HG03064 (cell line): ENCODE data around the gene RALGPS1.

Experiments
- ATAC-seq: cut with Tn5 transposase; IDR thresholded peaks from one replicate; pipeline ENCODE4 v1.9.1; 2021; ENCODE audit warnings: low read depth; ENCODE audit not compliant: unreplicated experiment

The RALGPS1 gene

DNA sequence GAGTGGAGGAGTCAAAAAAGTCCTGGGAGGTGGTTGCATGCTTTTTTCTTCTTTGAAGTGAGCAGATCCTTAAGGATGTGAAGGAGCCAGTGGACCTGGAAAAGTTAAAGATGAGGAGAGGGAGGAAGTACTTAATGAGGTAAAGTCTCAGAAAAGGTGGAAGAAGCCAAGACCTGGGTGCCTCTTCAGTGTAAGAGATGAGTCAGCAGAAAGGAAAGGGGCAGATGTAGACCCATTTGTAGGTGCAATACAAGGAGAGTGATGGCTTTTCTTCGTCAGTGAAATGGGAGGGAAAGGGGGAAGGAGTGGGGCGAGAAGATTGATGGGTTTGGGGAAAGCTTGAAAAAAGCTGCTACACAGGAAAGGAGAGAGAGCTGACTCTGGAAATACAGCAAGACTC lies 124.9 kb downstream of the RALGPS1 start:
- ATAC-seq: no peak

DNA sequence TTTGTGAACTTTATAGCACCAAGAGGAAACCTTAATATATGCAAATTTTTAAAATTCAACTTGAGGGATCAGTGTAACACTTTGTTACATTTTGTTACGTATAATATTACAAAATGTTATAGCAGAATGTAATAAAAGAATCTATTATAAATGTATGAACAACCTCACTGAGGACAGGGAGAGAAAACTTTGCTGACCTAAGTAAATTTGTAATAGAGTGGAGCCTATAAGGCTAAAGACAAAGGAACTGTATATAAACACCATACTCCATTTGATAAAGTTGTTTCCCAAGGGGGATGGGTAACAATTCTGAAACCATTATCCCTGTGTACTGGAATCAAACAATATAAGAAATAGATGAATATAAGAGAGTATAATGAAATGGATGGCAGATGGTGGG lies 130.6 kb downstream of the RALGPS1 start:
- no peak for ATAC-seq

DNA sequence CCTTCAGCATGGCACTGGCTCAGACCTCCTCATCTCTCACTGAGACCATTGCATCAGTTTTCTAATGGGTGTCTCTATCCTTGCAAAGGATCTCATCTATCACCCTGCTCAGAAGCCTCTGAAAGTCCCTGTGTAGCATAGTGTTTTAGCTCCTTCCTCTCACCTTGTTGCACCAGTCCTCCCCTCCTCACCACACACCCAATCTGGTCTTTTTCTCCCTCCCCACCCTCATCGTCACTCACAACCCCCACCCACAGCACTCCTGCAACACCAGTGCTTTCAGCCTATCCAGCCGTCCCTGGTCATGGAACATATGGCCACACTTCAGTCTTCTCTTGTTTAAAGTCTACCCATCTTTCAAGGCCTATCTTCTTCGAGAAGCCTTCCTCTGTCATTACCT lies 133.4 kb downstream of the RALGPS1 start:
- ATAC-seq: no peak

DNA sequence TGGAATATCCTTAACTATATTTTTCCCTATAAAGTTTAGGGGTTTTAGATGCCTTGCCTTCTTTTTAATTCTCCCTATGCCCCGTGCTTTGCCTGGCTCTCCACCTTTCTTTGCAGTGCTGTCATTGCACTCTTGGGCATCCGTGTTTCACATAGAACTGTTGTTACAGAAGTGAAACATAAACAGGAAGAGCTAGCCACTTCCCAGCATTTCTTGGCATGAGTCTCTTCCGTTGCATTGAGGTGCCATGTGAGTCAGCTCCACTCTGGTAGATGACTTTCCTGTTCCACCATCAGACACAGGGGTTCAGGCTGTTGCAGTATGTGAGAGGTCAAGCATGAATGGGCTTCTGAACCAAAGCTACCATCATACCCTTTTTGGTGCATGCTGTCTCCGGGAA lies 134.5 kb downstream of the RALGPS1 start:
- no peak for ATAC-seq

DNA sequence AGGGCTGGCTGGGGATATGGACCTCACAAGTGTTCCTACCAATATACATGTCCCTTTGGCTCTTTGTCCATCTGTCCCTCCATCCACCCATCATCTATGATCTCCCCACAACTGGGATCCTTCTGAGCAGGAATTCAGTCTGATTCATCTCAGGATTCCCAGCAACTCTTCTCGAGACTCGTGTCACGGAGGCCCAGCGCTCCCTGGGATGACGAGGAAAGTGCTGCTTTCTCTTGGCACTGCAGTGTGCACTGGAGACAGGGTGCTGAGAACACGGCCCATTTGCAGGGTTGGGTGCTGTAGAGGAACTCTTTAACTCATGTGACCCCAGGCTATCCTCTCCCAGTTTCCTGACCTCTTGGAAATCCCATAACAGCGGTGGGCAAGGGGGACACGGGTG lies 135.0 kb downstream of the RALGPS1 start:
- no peak for ATAC-seq

DNA sequence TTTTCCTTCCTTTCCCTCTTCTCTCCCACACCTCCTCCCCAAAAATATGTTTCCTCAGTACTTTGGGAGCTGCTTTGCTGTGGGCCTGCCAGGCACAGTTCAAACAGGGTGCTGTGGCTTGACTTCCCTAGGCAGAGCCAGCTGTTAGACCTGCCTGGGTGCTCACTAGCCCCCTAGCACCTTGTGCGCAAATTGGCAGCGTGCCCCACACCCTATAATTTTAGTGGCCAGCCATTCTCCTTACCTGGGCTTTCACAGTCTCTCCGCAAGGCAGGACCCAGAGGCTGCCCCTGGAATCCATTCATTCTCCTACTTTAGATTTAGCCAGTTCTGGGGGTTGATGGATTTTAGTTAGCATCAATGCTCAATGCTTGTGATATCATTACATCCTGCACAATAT lies 135.6 kb downstream of the RALGPS1 start:
- no peak for ATAC-seq

DNA sequence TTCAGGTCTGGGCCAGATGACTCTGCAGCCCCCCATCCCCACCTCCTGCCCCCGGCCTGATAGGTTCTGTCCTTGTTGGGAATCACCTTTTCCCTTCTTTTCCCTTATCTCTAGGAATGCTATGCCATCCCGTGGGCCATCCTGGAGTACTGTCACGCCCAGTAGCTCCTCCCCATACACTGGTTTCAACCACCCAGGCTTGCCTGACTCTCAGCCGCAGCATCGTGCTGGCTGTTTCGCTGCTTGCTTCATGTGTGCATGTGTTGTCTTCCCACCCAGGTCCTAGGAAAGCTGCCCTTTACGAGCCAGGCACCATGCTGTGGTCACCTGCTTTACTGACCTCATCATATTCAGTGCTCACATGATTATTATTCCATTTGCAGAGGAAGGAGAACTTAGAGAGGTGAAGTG lies 136.0 kb downstream of the RALGPS1 start:
- ATAC-seq: no peak

DNA sequence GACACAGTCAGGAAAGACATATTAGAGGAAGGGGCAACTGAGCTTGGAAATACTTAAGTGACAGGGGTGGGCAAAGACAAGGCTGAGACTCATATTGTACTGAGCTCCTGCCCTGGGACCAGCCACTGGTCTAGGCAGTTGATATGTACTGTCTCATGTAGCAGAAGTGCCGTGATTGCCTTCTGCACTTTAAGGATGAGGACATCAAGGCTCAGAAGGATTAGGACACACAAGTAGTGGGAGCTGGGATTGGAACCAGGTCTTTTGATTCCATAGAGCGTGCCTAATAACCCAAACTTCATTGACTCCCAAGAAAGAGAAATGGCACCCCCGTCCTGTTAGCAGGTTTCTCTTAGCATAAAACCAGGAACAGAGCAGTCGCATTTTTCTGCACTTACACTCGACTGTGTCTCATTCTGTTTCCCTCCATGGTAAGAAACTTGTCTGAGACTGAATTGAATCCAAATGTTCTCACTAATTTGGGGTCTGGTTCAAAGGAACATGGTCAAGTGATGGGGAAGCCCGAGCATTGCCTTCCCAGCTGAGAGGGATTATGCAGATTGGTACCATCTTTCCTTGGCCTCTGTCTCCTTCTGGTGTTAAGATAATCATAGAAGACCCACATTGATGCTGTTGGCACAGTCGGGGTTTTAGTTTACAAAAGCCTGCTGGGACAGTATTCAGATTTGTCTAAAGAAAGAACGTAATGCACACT lies 137.5 kb downstream of the RALGPS1 start:
- ATAC-seq: no peak

DNA sequence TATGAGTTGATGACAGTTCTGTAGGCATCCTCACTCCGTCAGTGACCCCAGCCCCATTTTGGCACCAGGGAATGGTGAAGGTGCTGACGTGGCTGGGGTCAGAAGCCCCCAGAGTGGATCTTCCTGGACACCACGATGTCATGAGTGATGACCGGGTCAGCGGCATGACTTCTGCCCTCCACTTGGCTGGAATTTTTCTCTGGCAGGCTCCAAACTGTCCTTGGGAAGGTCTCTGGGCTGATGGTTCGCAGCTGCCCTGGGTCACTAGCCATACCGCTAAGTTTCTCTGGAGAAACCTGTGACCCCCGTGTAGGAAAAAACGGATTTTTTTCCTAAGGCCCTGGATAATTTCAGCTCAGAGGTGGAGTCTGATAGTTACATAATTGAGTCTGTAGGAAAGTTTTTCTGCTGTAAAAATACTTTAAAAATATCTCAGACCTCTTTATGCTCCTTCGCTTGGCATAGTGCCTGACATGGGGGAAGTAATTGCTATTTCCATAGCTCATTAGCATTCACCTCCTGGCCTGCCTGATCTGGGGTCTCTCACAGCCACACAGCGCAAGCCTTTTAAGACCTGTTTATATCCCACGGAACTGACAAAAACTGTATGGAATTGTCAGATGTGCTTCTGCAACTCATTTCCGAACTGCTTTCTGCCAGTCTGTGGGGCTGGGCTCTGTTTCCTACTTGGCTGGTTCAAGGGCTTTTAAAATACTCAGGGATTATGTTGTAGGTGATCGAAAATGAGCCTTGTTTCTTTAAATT lies 138.7 kb downstream of the RALGPS1 start:
- no peak for ATAC-seq

DNA sequence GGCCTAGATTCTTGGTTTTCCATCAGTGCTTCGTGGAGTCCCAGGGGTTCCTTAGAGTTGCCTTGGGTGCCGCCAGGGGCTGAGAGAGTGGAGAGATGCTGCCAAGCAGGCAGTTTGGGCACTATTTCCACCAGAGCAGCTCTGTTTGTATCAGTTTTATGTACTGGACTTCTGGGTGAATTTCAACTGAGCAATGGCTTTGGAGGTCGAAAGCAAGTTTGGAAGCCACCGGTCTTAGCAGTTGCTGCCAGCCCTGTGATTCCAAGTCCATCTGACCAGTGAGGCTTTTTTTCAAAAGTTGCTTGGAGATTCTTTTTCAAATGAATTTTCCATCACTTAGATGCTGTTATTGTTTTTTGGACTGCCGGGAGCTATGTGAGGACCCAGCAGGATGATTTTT lies 139.4 kb downstream of the RALGPS1 start:
- ATAC-seq: no peak

DNA sequence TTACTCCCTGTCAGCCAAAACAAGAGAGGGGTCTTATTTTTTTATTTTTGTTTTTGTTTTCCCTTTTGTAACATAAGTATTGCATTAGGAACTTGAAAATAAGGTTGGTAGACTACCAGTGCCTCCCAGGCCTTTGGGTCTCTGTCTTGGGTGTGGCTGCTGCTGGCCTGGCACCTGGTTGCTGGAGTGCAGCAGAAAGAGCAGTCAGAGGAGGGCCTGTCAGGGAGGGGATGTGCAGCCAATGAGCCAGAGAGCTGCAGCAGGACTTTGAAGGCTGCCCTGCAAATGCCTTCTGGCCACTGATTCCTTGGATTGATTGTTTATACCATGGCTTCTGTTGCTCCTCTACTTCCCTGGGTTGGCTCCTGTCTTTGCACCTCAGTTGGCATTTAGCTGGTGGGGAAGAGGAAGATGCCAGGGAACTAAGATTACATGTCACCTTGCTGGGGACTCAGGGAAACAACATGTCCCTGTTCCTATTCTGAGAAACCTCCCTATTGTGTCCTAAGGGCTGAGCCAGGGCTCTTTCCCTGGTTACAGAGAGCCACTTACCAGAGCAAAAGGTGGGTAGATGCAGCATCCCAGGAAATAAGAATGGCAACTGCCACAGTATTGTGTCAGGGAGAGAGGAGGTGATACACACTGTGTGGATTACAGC lies 141.3 kb downstream of the RALGPS1 start:
- ATAC-seq: no peak

DNA sequence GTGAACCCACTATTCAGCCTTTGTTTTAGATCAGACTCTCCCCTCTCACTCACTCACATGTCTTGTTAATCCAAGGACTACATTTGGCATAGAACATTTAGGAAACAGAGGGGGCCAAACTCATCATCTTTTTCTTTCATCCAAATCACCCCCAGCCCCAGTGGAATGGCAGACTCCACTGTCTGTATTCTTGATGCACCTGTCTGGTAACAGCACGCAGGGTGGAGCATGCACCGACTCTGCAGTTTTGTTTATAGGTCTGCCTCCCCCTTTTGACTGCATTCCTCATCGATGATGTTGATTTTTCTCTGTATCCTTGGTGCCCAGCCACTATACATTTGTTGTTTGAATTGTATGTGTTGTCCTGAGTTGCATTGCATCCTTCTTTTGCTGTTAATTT lies 141.9 kb downstream of the RALGPS1 start:
- no peak for ATAC-seq

DNA sequence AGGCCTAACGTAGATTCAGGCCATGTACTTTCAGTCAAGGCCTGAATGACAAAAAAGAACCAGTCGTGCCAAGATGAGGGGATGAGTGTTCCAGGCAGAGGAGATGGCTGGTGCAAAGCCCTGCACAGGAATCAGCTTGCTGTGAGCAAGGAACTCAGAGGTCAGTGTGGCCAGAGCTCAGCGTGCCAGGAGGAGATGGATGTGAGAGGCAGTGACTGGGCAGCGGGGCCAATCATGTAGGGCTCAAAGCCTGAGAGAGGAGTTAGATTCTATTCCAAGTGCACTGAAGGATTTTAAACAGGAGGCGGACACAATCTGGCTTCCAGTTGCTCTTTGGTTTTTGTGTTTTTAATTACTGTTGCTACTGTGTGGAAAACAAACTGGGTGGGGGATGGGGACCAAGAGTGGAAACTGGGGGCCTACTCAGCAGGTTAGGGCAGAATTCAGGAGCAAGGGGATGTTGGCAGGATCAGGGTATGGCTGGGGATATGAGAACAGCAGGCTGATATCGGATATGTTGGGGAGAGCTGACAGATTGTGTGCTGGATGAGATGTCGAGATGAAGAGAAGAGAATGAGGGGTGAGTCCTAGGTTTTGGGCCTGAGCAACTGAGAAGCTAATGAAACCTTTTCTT lies 143.5 kb downstream of the RALGPS1 start:
- no peak for ATAC-seq

DNA sequence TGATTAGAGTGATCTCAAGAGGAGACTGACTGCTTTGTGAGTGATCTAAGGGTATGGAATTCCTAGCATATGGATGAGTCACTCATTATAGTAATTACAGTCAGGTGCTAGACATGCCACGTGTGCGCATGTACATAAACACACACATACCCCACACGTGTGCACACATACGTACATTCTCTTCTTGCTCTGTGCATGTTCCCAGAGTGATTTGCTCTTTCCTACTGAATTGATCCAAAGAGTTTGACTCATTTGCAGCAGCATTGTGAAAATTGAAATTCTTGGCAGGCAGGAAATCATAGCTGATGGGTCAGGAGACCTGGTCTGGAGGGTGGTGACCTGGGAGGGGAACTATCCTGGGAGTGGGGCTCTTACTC lies 144.1 kb downstream of the RALGPS1 start:
- no peak for ATAC-seq

DNA sequence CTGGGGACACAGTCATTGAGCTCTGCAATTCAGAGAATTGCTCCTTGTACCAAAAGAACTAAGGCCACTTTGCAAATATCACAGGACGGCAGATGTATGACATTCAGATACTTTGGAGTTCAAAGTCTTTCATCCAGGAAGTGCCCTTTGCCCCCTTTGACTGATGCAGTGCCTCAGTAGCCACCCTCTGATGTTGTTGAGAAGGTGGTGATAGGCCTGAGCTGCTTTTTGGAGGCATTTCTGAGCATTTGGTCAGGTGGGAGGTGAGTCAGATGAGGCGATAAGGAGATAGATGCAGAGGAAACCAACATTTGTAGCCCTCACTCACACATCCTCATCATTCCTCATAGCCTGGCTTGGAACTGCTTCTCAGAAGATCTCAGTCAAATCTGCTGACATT lies 144.4 kb downstream of the RALGPS1 start:
- ATAC-seq: no peak

DNA sequence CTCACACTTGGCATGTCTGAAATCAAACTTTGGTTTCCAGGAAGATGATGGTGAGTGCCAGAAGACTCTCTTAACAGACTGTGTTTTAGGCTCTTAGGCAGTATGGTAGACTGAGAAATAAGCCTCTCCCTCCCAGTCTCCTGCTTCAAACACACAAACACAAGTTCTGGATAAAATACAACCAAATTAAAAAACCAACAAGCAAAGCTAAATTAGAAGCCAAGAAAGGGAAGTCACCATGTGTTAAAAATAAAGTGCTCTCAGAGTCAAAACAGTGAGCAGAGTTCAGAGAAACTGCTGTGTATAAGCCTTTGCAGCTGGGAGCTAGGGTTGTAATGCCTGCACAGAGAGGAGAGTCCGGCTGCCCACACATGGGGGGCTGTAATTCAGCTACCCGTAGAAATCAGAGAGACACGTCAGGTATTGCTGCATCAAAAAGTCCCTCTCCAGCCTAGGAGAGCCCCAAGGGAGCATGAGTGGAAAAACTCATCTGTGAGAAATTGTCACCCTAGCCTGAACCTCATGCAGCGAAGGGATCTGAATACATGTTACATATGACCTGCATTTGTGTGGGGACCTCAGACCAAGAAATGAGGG lies 145.3 kb downstream of the RALGPS1 start:
- ATAC-seq: no peak

DNA sequence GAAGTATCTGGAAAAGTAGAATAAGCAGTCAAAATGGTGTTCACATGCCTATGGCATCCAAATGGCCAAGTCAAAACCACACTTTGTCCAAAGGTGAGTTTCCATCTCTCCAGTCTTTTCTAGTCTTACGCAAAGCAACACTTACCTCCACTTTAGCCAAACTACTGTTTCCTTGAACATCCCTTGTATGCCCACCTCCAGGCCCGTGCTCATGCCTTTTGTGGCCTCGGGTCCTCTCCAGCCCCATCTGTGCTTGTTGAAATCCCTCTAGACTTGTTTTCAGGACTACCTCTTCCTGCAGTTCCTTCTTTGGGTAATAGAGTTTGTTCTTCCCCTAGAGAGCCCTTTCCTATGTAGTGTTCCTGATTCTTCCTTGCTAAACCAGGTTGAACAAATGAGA lies 146.8 kb downstream of the RALGPS1 start:
- ATAC-seq: no peak

DNA sequence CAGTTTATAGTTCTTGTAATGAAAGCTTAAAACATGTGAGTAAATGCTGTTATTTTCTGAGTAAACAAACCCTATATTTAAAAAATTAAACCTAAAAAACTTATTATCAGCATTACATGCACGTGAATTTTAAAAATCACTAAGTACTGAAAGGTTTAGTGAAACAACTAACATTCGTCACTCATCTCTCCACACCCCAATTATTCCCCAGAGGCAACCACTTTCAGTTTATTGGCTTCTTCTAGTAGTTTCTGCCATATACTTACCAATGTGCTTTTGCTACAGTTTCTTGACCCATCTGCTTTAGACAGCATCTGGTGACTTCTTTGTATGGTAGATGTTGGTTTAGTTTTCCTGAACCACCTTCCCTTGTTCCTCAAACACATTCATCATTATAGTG lies 149.8 kb downstream of the RALGPS1 start:
- no peak for ATAC-seq

DNA sequence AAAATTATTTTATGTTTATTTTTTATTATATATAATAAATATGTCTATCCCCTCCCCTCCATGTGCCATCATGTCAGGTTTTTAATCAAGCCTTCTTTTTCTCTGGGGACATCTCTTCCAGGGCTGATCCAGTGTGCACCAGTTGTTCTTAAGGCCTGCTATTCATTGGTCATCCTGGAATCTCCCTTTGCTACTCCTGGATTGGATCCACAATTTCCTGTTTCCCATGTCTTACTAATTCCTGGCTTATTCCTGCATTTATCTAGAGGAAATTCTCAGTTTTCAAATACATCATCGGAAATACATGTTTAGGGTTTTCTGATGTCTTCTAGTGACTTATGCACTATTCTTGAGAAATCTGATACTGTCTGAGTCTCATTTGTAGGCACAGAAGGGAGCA lies 151.0 kb downstream of the RALGPS1 start:
- ATAC-seq: no peak

DNA sequence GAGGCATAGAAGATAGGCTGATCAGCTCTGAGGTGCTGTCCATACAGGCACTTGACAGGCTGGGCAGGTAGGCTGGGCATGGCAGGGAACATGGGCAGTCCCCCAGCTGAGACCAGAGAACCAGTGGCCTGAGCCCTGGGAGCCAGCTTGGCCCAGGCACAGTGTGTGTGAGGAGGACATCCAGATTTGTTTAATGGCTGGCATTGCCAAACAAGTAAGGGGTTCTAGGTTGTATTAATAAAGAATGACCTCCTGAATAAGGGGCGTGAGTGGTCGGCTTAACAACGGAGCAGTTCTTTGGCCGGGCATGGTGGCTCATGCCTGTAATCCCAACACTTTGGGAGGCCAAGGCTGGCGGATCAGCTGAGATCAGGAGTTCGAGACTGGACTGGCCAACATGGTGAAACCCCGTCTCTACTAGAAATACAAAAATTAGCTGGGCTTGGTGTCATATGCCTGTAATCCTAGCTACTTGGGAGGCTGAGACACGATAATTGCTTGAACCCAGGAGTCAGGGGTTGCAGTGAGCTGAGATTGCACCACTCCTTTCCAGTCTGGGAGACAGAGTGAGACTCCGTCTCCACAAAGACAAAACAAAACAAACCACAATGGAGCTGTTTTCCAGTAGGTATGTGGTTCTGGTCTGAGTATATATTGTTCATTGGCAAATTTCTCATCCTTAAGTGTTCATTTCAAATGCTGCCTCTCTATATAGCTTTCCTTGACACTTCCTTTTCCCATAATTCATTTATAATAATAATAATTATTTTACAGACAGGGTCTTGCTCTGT lies 151.7 kb downstream of the RALGPS1 start:
- ATAC-seq: no peak
